DOHH2 (cell line): Measurements from ENCODE around the gene ACAD11.

Experiments used
- H3F3A ChIP-seq: fragments of 200-600 bp; sonication (generic), shearing (Covaris generic); 2 replicates; pipeline ENCODE4 v1.6.0; 2016; ENCODE audit warnings: antibody characterized with exemption, mild to moderate bottlenecking; ENCODE audit not compliant: control insufficient read depth, insufficient read depth
- H3K27ac ChIP-seq: fragments of 200-600 bp; sonication (generic); 2 replicates; pipeline ENCODE4 v1.5.1; 2014; ENCODE audit warnings: low read depth, mild to moderate bottlenecking, low read length, moderate library complexity
- H3K27me3 ChIP-seq: fragments of 200-600 bp; sonication (generic); 2 replicates; pipeline ENCODE4 v1.6.1; 2014; ENCODE audit warnings: mild to moderate bottlenecking, low read length, mixed read lengths; ENCODE audit not compliant: control insufficient read depth
- H3K36me3 ChIP-seq: fragments of 200-600 bp; sonication (generic); 2 replicates; pipeline ENCODE4 v1.6.1; 2014; ENCODE audit warnings: mild to moderate bottlenecking, low read length, moderate library complexity, mixed read lengths; ENCODE audit not compliant: control insufficient read depth
- H3K4me1 ChIP-seq: fragments of 200-600 bp; sonication (generic); 2 replicates; pipeline ENCODE4 v1.6.1; 2014; ENCODE audit warnings: mild to moderate bottlenecking, low read length, mixed read lengths; ENCODE audit not compliant: control insufficient read depth
- H3K4me2 ChIP-seq: fragments of 200-600 bp; sonication (generic); 2 replicates; pipeline ENCODE4 v1.6.0; 2014; ENCODE audit warnings: mild to moderate bottlenecking, low read length, moderate library complexity
- H3K4me3 ChIP-seq: fragments of 200-600 bp; sonication (generic); 2 replicates; pipeline ENCODE4 v1.5.1; 2014; ENCODE audit warnings: mild to moderate bottlenecking, low read length, mixed read lengths
- H3K79me2 ChIP-seq: fragments of 200-600 bp; sonication (generic); 2 replicates; pipeline ENCODE4 v1.6.1; 2014; ENCODE audit warnings: mild to moderate bottlenecking, low read length, mixed read lengths; ENCODE audit not compliant: control insufficient read depth
- H3K9me2 ChIP-seq: fragments of 200-600 bp; sonication (generic); replicated peaks from 2 replicates; pipeline ENCODE4 v1.6.1; 2014; ENCODE audit warnings: mild to moderate bottlenecking, low read length, mixed read lengths; ENCODE audit not compliant: control insufficient read depth
- H3K9me3 ChIP-seq: fragments of 200-600 bp; sonication (generic); 2 replicates; pipeline ENCODE4 v1.6.1; 2014; ENCODE audit warnings: antibody characterized with exemption, low read length, mixed read lengths; ENCODE audit not compliant: control insufficient read depth, insufficient read depth
- H4K20me1 ChIP-seq: fragments of 200-600 bp; sonication (generic); 2 replicates; pipeline ENCODE4 v1.6.0; 2014; ENCODE audit warnings: low read depth, mild to moderate bottlenecking, antibody characterized with exemption, low read length, moderate library complexity; ENCODE audit not compliant: control insufficient read depth, insufficient read depth
- CTCF ChIP-seq: fragments of 200-600 bp; sonication (generic); IDR thresholded peaks from one replicate; pipeline ENCODE4 v1.5.1; 2014; ENCODE audit warnings: antibody characterized with exemption, mild to moderate bottlenecking, low read depth, low read length; ENCODE audit not compliant: poor library complexity, severe bottlenecking
- EZH2phosphoT487 ChIP-seq: fragments of 200-600 bp; sonication (generic); IDR thresholded peaks from 2 replicates; pipeline ENCODE4 v1.6.1; 2017; ENCODE audit warnings: borderline replicate concordance, mild to moderate bottlenecking, antibody characterized with exemption, low read length, moderate library complexity, mixed read lengths

Gene ACAD11

GRCh38 chr3:132638706-132639105 is 20.9 kb downstream of the ACAD11 start:
- Histone ChIP-seq H3K36me3 (peaks cover 14% of the 10 kb centered on the region), H3K4me3 (no peak overlapping the region), H3K9me3 (no peaks in the 10 kb centered on the region), H3F3A (0 out of 2 replicates have a peak, but pooled peaks cover 2% of the 10 kb centered on the region), H3K79me2 (no peaks in the 10 kb centered on the region), H4K20me1 (no peaks in the 10 kb centered on the region), H3K27ac (no peak overlapping the region), H3K27me3 (no peaks in the 10 kb centered on the region), H3K4me2 (no peak overlapping the region), H3K9me2 (no peaks in the 10 kb centered on the region), H3K4me1 (peaks cover 7% of the 10 kb centered on the region)
- TF ChIP-seq CTCF = no peak
- TF ChIP-seq EZH2phosphoT487 = no peak

GRCh38 chr3:132637590-132637989 is 22.0 kb downstream of the ACAD11 start:
- Histone ChIP-seq H4K20me1 (no peaks in the 10 kb centered on the region), H3K4me1 (peaks cover 7% of the 10 kb centered on the region), H3K9me3 (no peaks in the 10 kb centered on the region), H3K4me2 (no peak overlapping the region), H3K27me3 (no peaks in the 10 kb centered on the region), H3K79me2 (no peaks in the 10 kb centered on the region), H3F3A (0 out of 2 replicates have a peak, but pooled peaks cover 2% of the 10 kb centered on the region), H3K4me3 (no peak overlapping the region), H3K36me3 (peaks cover 14% of the 10 kb centered on the region), H3K27ac (no peak overlapping the region), H3K9me2 (no peaks in the 10 kb centered on the region)
- no peak for TF ChIP-seq EZH2phosphoT487
- no peak for TF ChIP-seq CTCF

GRCh38 chr3:132635052-132635451 is 24.6 kb downstream of the ACAD11 start:
- Histone ChIP-seq H3F3A (no peaks in the 10 kb centered on the region), H3K27me3 (no peaks in the 10 kb centered on the region), H3K79me2 (no peaks in the 10 kb centered on the region), H3K4me2 (no peak overlapping the region), H3K4me3 (no peak overlapping the region), H4K20me1 (no peaks in the 10 kb centered on the region), H3K27ac (no peak overlapping the region), H3K36me3 (peaks cover 9% of the 10 kb centered on the region), H3K9me2 (no peaks in the 10 kb centered on the region), H3K9me3 (no peaks in the 10 kb centered on the region), H3K4me1 (no peaks in the 10 kb centered on the region)
- TF ChIP-seq EZH2phosphoT487 (no peak), CTCF (no peak)
